Activated CD4-positive, CD25-positive, alpha-beta regulatory T cell treated with anti-CD3 and anti-CD28 coated beads, Interleukin-2, amount 50 U/mL, for 16 hours (primary cell): ENCODE results near the gene CAMK2B.

Experiments
- DNase-seq: peaks from one replicate; pipeline ENCODE4 v3.0.0-alpha.2; 2020; ENCODE audit warnings: low read depth, low spot score

CAMK2B gene

GRCh38 chr7:44229546-44230105 is 95.8 kb downstream of the CAMK2B start:
- no peak for DNase-seq

GRCh38 chr7:44228571-44229350 is 96.6 kb downstream of the CAMK2B start:
- DNase-seq = no peak

DNA sequence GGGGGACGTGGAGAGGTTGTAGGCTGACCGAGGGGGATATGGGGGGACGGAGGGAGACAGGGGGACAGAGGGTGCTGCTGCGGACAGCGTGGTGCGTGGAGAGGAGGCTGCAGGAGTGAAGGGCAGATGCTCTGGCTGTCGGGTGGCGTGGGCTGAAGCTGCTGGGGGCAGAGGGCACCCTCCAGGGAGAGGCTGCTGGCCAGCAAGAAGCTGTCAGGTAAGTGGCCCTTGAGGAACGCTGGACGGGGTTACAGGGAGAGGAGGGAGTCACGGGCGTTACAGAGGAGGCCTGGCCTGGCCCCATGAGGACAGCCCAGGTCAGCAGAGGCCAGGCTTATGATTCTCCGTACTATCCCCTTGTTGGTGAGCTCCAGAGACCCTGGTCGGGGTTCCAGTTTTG is 97.5 kb downstream of the CAMK2B start:
- DNase-seq = no peak

DNA sequence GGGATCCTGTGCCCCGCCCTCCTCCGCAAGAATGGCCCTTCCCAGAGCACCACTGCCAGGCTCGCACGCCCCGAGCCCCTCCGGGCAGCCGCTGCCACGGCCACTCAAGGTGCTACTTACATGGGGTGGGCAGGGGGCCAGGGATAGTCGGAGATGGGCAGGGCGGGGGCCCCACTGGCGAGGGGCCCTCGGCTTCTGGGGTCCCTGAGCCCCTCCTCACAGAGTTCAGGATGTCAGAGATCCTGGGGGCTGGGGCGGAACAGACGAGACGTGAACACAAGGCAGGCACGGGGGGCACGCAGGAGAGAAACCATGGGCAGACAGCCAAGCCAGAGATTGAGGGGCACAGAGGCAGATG is 99.0 kb downstream of the CAMK2B start:
- no peak for DNase-seq

- DNase-seq = no peak
These were observed 99.6 kb downstream of the CAMK2B start for GRCh38 chr7:44225566-44226395.

GRCh38 chr7:44224974-44225565 is 100.3 kb downstream of the CAMK2B start:
- no peak for DNase-seq

DNA sequence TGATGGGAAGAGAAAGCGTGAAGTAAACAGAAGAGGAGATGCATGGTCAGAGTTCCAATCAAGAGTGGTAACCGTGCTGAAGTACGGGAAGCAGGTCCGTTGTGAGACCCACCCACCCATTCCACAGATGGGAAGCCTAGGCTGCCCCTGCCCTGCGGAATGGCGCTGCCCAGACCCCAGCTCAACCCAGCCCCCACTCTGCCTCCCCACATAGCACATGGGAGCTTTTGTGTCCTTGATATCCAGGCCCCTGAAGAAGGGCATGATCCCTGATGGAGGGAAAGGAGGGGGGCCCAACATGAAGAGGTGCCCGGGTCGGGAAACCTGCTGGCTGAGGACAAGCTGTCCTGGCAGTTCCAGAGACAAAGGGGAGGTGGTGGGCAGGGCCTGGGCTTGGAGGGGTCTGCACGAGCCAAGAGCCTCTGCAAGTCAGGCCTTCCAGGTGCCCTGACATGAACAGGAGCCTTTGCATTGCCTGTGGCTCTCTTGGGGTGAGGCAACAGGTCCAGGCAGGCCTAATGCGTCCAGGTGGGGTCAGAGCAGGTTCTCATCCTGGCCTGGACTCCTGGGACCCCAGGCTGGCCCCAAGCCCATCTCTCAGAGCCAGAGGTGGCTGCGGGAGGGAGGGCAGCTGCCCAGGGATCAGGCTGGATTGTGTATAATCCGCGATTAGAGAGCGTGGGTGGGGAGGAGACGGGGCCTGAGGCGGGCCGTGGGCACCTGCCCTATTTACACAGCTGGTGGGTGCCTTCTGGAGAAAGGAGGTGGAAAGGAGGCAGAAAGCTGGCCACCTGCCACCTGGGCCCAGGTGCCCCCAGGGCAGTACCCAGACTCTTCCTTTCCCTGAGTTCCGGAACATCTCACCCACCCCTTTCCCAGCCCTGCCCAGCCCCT is 101.1 kb downstream of the CAMK2B start:
- DNase-seq = no peak

GRCh38 chr7:44223362-44224079 is 101.9 kb downstream of the CAMK2B start:
- DNase-seq = no peak

- no peak for DNase-seq
These were observed 102.6 kb downstream of the CAMK2B start for GRCh38 chr7:44222776-44223261.

DNA sequence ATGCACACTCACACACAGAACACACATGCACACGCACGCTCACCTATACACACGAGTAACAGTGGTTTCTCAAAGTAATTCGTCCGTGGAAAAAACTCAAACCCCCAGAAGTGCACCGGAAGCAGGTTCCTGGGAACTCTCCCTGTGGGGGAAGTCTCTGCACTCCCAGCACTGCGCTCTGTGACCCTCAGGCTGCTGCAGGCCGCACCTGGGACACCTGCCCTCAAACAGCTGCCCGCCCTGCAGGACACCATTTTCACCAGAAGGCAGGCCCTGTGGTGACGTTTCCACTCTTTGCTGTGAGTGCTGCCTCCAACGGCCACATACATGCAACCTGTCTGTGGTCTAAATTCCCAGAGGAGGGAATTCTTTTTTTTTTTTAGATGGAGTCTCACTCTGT is 103.3 kb downstream of the CAMK2B start:
- no peak for DNase-seq

- DNase-seq = no peak
These were observed 104.1 kb downstream of the CAMK2B start for GRCh38 chr7:44221231-44221791.

GRCh38 chr7:44220358-44221112 is 104.9 kb downstream of the CAMK2B start:
- no peak for DNase-seq

DNA sequence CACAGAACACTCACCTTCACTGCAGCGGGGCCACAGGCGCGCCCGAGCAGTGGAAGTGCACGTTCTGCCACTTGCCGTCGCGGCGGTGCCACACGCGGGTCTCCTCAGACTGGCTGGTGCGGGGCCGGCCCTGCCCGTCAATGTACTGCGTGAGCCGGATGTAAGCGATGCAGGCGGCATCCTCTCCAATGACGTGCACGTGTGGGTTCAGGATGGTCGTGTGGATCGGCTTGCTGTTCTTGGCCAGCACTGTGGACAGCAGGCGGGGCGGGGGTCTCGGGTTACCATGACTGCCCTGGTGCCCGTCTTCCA is 105.4 kb downstream of the CAMK2B start:
- no peak for DNase-seq

DNA sequence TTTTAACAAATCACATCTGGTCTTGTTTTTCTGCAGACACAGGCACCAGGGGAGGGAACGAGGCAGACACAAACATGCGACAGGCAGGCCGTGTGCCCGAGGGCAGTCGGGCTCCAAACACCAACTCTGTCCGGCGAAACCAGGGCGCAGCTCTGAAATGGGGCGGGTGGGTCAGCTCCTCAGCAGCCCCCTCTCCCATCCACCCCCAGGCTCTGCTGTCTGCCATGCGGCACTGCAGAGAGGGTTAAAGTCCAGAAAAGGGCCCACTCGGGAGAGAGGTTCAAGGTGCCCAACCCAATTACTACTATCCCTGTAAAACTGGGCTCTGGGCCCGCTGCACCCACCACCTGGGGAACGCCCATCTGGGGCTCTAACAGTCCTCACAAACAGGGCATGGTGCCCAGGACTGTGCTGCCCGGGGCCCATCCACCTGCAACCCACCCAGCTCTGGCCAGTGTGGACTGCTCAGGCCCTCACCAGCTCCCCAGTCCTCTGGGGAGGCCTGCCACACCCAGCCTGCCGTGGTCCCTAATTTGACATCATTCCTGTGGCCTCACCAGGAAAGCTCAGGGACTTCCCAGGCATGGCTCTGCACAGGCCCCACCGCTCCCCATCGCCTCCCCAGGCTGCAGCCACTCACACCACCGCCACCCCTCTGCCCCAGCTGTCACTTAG is 105.9 kb downstream of the CAMK2B start:
- no peak for DNase-seq

DNA sequence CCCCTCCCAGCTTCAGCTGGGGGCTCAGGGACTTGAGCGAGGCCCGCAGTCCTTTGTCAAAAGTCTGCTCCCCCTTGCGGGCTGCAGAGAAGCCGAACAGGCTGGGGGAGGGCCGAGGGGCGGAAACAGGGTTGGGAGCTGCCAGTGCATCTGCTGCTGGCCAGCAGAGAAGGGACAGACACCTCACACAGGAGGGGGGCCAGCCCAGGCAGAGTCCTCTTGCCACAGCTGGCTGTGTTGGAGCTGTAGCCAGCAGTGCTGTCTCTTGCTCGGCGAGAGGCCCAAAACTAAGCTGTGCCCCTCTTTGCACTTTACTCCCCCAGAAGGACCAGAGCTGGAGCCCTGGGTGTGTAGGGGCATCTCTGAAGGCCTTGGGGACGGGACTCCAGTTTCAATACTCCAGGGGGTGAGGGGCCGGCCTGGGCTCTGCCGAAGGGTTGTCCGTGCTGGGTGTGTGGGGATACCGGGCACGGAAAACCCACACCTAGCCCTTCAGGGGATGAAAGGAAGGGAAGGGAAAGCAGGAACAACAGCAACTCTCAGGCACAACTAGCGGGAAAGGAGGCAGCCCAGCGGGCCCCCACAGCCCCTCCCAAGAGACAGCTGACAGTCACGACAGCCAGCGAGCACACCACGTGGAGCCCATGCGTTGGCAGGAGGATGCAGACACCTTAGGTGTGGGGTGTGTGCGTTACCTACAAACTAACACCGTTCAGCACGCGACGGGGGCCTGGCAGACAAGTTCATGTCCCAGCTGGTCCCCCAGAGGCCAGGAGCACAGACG is 106.8 kb downstream of the CAMK2B start:
- DNase-seq = no peak

- DNase-seq = no peak
These were observed 107.5 kb downstream of the CAMK2B start for GRCh38 chr7:44217852-44218402.

DNA sequence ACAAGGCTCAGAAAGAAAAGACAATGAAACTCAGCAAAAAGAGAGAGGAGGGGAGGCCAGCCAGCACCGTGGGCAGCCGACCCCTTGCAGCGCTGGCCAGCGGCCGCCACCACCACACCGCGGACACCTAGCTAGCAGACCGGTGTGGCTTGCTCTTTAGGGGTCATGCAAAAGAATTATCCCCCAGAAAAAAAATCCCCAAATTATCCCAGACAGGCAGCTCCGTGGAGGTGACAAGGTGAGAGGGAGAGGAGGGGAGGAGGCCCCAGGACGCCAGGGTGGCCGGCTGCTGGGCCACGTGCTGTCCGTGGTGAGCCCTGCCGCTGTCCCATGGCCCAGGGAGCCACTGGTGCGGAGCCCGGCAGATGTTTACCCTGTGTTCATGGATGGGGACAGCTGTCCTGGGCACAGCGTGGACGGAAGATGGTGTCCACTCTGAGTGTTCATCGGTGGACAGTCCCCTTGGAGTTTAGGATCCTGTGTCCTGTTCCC is 108.1 kb downstream of the CAMK2B start:
- DNase-seq = no peak
